H1 (cell line): ENCODE data around the gene NPR2. TPM values are rescaled to one million over a fixed set of nuclear protein-coding genes. Genes with fewer than 3 reads are reported as not detected.

Experiments
- CTCF ChIA-PET: fragments of 300-600 bp; sonication (Branson Sonifier 250); formaldehyde crosslinking; loops from one replicate; lab custom pipeline; 2021; ENCODE audit not compliant: partially characterized antibody; lab: Charles Lee
- POLR2A ChIA-PET: fragments of 300-600 bp; sonication (Branson Sonifier 250); formaldehyde crosslinking; loops from one replicate; lab custom pipeline; 2021; ENCODE audit warnings: inconsistent platforms; ENCODE audit not compliant: partially characterized antibody; lab: Charles Lee
- DNase-seq, 2 experiments: peaks; one replicate each; pipeline versions ENCODE4 v3.0.0 to v3.0.0-alpha.2; 2010 to 2022; ENCODE audit warnings: low spot score in 2 of 2, low read depth in 1 of 2, mixed read lengths in 1 of 2
- FAIRE-seq: peaks from 2 replicates; lab custom pipeline; 2011; peaks lifted over from hg19 to GRCh38; lab: Jason Lieb, UNC
- H2AFZ ChIP-seq: 2 replicates; pipeline ENCODE4 v1.8.1; 2012; ENCODE audit warnings: low read length, inconsistent platforms
- H2AK5ac ChIP-seq: 2 replicates; pipeline ENCODE4 v1.6.1; 2013; ENCODE audit warnings: low read depth, low read length
- H2BK120ac ChIP-seq: replicated peaks from 2 replicates; pipeline ENCODE3; 2013; ENCODE audit warnings: low read depth, low read length, inconsistent platforms
- H2BK12ac ChIP-seq: 2 replicates; pipeline ENCODE4 v1.6.1; 2013; ENCODE audit warnings: low read depth, low read length
- H2BK15ac ChIP-seq: 2 replicates; pipeline ENCODE4 v1.6.1; 2013; ENCODE audit warnings: low read length
- H2BK20ac ChIP-seq: 2 replicates; pipeline ENCODE4 v1.6.1; 2013; ENCODE audit warnings: low read length
- H2BK5ac ChIP-seq: 2 replicates; pipeline ENCODE4 v1.6.1; 2013; ENCODE audit warnings: low read depth, low read length
- H3K14ac ChIP-seq: 2 replicates; pipeline ENCODE4 v1.6.1; 2013; ENCODE audit warnings: inconsistent platforms; ENCODE audit not compliant: insufficient read length
- H3K18ac ChIP-seq: 2 replicates; pipeline ENCODE4 v1.6.1; 2013; ENCODE audit warnings: low read length; ENCODE audit errors: extremely low read depth
- H3K23ac ChIP-seq: 2 replicates; pipeline ENCODE4 v1.6.1; 2013; ENCODE audit warnings: inconsistent platforms; ENCODE audit not compliant: insufficient read length
- H3K23me2 ChIP-seq: 2 replicates; pipeline ENCODE4 v1.6.1; 2013; ENCODE audit warnings: low read depth, low read length
- H3K27ac ChIP-seq: 2 replicates; pipeline ENCODE4 v1.6.1; 2011; ENCODE audit warnings: low read depth, low read length, inconsistent platforms
- H3K27me3 ChIP-seq, 4 experiments: replicated peaks in 1 of 4; 1 replicate in 1 of 4; 2 replicates in 3 of 4; pipeline versions ENCODE4 v1.6.1 to v1.8.1; 2011 to 2013; ENCODE audit warnings: low read length in 3 of 4, mild to moderate bottlenecking in 3 of 4, inconsistent platforms in 2 of 4, mixed read lengths in 2 of 4, moderate library complexity in 1 of 4; ENCODE audit not compliant: control insufficient read depth in 3 of 4, insufficient read depth in 3 of 4; ENCODE audit errors: extremely low read depth in 1 of 4
- H3K36me3 ChIP-seq, 4 experiments: 2 replicates each; pipeline versions ENCODE4 v1.6.1 to v1.8.1; 2011 to 2013; ENCODE audit warnings: mild to moderate bottlenecking in 4 of 4, low read length in 3 of 4, moderate library complexity in 2 of 4, control low read depth in 1 of 4, inconsistent platforms in 1 of 4; ENCODE audit not compliant: insufficient read depth in 4 of 4, control insufficient read depth in 2 of 4
- H3K4ac ChIP-seq: replicated peaks from 2 replicates; pipeline ENCODE3; 2013; ENCODE audit warnings: low read length, low read depth, mixed read lengths, inconsistent platforms; ENCODE audit not compliant: insufficient read length
- H3K4me1 ChIP-seq, 4 experiments: replicated peaks in 1 of 4; 1 replicate in 1 of 4; 2 replicates in 3 of 4; pipeline versions ENCODE4 v1.6.1 to v1.8.1; 2011 to 2013; ENCODE audit warnings: low read length in 3 of 4, inconsistent platforms in 2 of 4, mixed read lengths in 1 of 4; ENCODE audit not compliant: insufficient read depth in 4 of 4, control insufficient read depth in 3 of 4
- H3K4me2 ChIP-seq, 2 experiments: 2 replicates each; pipeline versions ENCODE4 v1.6.1 to v1.8.1; 2011 to 2013; ENCODE audit warnings: low read depth in 2 of 2, low read length in 2 of 2, control low read depth in 1 of 2, inconsistent platforms in 1 of 2, mild to moderate bottlenecking in 1 of 2; ENCODE audit not compliant: insufficient read depth in 1 of 2
- H3K4me3 ChIP-seq, 4 experiments: fragments of 200-600, 300-600 bp in 1 of 4; sonication (generic), shearing (Covaris generic), sonication (Bioruptor Twin) in 1 of 4; 2 replicates each; pipeline versions ENCODE4 v1.5.1 to v1.8.1; 2011 to 2016; ENCODE audit warnings: low read length in 4 of 4, low read depth in 3 of 4, control low read depth in 2 of 4, inconsistent platforms in 2 of 4, mild to moderate bottlenecking in 2 of 4, mixed read lengths in 1 of 4, moderate library complexity in 1 of 4; ENCODE audit not compliant: insufficient read depth in 2 of 4; ENCODE audit errors: extremely low read depth in 1 of 4
- H3K56ac ChIP-seq: replicated peaks from 2 replicates; pipeline ENCODE3; 2013; ENCODE audit warnings: low read depth, mild to moderate bottlenecking, mixed read lengths, low read length, inconsistent platforms; ENCODE audit not compliant: insufficient read length
- H3K79me1 ChIP-seq: 2 replicates; pipeline ENCODE4 v1.6.1; 2013; ENCODE audit warnings: low read depth, low read length, control low read depth
- H3K79me2 ChIP-seq, 2 experiments: 2 replicates each; pipeline versions ENCODE4 v1.6.1 to v1.8.1; 2012 to 2013; ENCODE audit warnings: low read length in 2 of 2, mild to moderate bottlenecking in 2 of 2, inconsistent platforms in 1 of 2; ENCODE audit not compliant: insufficient read depth in 2 of 2, control insufficient read depth in 1 of 2
- H3K9ac ChIP-seq, 4 experiments: replicated peaks in 1 of 4; 1 replicate in 1 of 4; 2 replicates in 3 of 4; pipeline versions ENCODE4 v1.6.1 to v1.8.1; 2011 to 2013; ENCODE audit warnings: low read depth in 3 of 4, low read length in 3 of 4, control low read depth in 2 of 4, mild to moderate bottlenecking in 2 of 4, moderate library complexity in 2 of 4, inconsistent platforms in 1 of 4; ENCODE audit errors: extremely low read depth in 1 of 4
- H3K9me3 ChIP-seq, 2 experiments: 2 replicates each; pipeline versions ENCODE4 v1.6.1 to v1.8.1; 2012 to 2013; ENCODE audit warnings: mild to moderate bottlenecking in 2 of 2, moderate library complexity in 2 of 2, control low read depth in 1 of 2, inconsistent platforms in 1 of 2, low read depth in 1 of 2, low read length in 1 of 2, mixed read lengths in 1 of 2; ENCODE audit not compliant: insufficient read depth in 2 of 2
- H4K20me1 ChIP-seq, 2 experiments: replicated peaks in 1 of 2; 2 replicates each; pipeline versions ENCODE3 to v1.8.1; 2011 to 2013; ENCODE audit warnings: inconsistent platforms in 2 of 2, low read length in 2 of 2, mild to moderate bottlenecking in 1 of 2; ENCODE audit not compliant: insufficient read depth in 2 of 2, control insufficient read depth in 1 of 2
- H4K5ac ChIP-seq: 2 replicates; pipeline ENCODE4 v1.6.1; 2013; ENCODE audit warnings: low read length, low read depth, mixed read lengths, inconsistent platforms; ENCODE audit not compliant: insufficient read length
- H4K8ac ChIP-seq: 2 replicates; pipeline ENCODE4 v1.8.0; 2013; ENCODE audit warnings: mild to moderate bottlenecking, moderate library complexity, low read length, inconsistent platforms; ENCODE audit not compliant: insufficient read depth; ENCODE audit errors: extremely low read depth
- H4K91ac ChIP-seq: replicated peaks from 2 replicates; pipeline ENCODE3; 2013; ENCODE audit warnings: low read length, mixed read lengths, inconsistent platforms; ENCODE audit not compliant: insufficient read length
- CBX8 ChIP-seq: fragments of 300-800, 300-1000 bp; sonication (generic); IDR thresholded peaks from 2 replicates; pipeline ENCODE4 v1.7.1; 2016; ENCODE audit warnings: low read depth, low read length, borderline replicate concordance
- CREB1 ChIP-seq: IDR thresholded peaks from 2 replicates; pipeline ENCODE4 v1.6.1; 2012; ENCODE audit warnings: inconsistent platforms
- HDAC2 ChIP-seq, 2 experiments: fragments of 300-600 bp in 1 of 2; sonication (generic) in 1 of 2; IDR thresholded peaks; 2 replicates each; pipeline ENCODE4 v1.6.1; 2011 to 2012; ENCODE audit warnings: low read depth in 2 of 2, low read length in 2 of 2, mild to moderate bottlenecking in 2 of 2, moderate library complexity in 2 of 2, borderline replicate concordance in 1 of 2, inconsistent platforms in 1 of 2
- HDAC6 ChIP-seq: IDR thresholded peaks from one replicate; pipeline ENCODE4 v1.7.1; 2012; ENCODE audit warnings: low read depth, mild to moderate bottlenecking, inconsistent platforms, low read length, moderate library complexity
- KDM1A ChIP-seq: fragments of 200-600, 300-600 bp; sonication (generic); IDR thresholded peaks from 2 replicates; pipeline ENCODE4 v1.7.1; 2016; ENCODE audit warnings: mild to moderate bottlenecking, low read length, borderline replicate concordance
- NRF1 ChIP-seq: IDR thresholded peaks from 2 replicates; pipeline ENCODE4 v1.6.1; 2011; ENCODE audit warnings: mild to moderate bottlenecking, low read depth, low read length, improper control_type of control experiment
- POLR2AphosphoS5 ChIP-seq: IDR thresholded peaks from 2 replicates; pipeline ENCODE4 v1.6.1; 2011; ENCODE audit warnings: low read depth, low read length
- POU5F1 ChIP-seq: IDR thresholded peaks from 2 replicates; pipeline ENCODE4 v1.6.1; 2011; ENCODE audit warnings: low read depth, mild to moderate bottlenecking, low read length, moderate library complexity
- SAP30 ChIP-seq: fragments of 300-600 bp; sonication (generic); IDR thresholded peaks from 2 replicates; pipeline ENCODE4 v1.7.1; 2012; ENCODE audit warnings: low read length, moderate library complexity, mild to moderate bottlenecking, inconsistent platforms; ENCODE audit not compliant: insufficient read depth, insufficient replicate concordance
- YY1 ChIP-seq: IDR thresholded peaks from 2 replicates; pipeline ENCODE4 v1.6.1; 2011; ENCODE audit warnings: low read depth, mild to moderate bottlenecking, low read length
- polyA plus RNA-seq, 7 experiments: library from polyadenylated mRNA; depleted of rRNA in 3 of 7; stranded (reverse) in 5 of 7; unstranded in 2 of 7; fragments of >200 nt in 5 of 7; fragments of 200-250 nt in 2 of 7; gene quantifications; 1 replicate in 5 of 7; 2 replicates in 1 of 7; 4 replicates in 1 of 7; pipeline versions ENCODE4 v1.2.1 to v1.2.3, GENCODE V29; 2011 to 2013; ENCODE audit warnings: missing spikeins in 2 of 7, mixed read lengths in 2 of 7
- total RNA-seq: library from RNA; stranded (reverse); fragmentation: NEBNext Ultra II Directional; extraction: Animal tissue kit (Norgen Biotek cat#: 25700); gene quantifications from 2 replicates; pipeline ENCODE4 v1.2.1, GENCODE V29; 2021
- TF ChIP-seq, protein P1 (sequence below), 3 experiments: IDR thresholded peaks; 1 replicate in 2 of 3; 2 replicates in 1 of 3; pipeline versions ENCODE4 v1.5.1 to v1.6.1; 2011; ENCODE audit warnings: low read length in 3 of 3, mild to moderate bottlenecking in 3 of 3, inconsistent platforms in 2 of 3, low read depth in 1 of 3, moderate library complexity in 1 of 3; ENCODE audit not compliant: insufficient read depth in 1 of 3; ENCODE audit errors: control extremely low read depth in 1 of 3

NPR2 gene
- total and polyA plus RNA-seq, 2 of the 8 experiments (the other 6 are each of a cell fraction or from before 2014, with no cell fraction given): 11.0 to 17.0 TPM

DNA sequence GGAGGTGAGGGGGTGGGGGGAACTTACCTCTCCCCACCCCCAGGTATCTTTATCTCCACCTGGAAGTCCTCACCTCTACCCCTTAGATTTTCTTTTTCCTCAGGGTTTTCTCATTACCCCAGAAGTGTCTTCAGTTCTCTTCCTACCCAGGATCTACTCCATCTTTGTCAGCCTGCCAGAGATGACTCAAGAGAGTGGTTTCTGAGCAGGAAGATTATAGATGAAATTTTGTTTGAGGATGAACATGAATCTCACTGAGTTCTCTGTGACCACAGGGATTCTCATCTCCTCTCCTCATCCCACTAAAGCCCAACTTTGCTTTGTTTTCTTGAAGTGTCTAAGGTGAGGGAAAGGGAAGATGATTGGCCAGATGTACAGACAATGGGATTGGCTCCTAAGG lies 28.7 kb downstream of the NPR2 start:
- Histone ChIP-seq H2BK15ac (no peak overlapping the region), H2BK5ac (no peak overlapping the region), H3K36me3 (no peaks in the 10 kb centered on the region), H3K14ac (no peak overlapping the region), H3K23me2 (no peaks in the 10 kb centered on the region; the same call in 1 of the 2 replicates), H3K79me2 (no peaks in the 10 kb centered on the region), H3K23ac (no peak overlapping the region), H3K27ac (no peak overlapping the region), H3K4me3 (no peak overlapping the region), H3K27me3 (no peaks in the 10 kb centered on the region), H3K9ac (no peak overlapping the region), H2AK5ac (no peak overlapping the region), H4K8ac (no peak overlapping the region), H4K20me1 (no peaks in the 10 kb centered on the region), H3K9me3 (no peaks in the 10 kb centered on the region), H3K18ac (no peak overlapping the region), H3K4me1 (peaks cover 0 to 8% (median 3%) of the 10 kb centered on the region in 4 experiments; a peak in 1 of 7 replicates), H4K91ac (no peak overlapping the region), H3K79me1 (no peaks in the 10 kb centered on the region), H2BK120ac (no peak overlapping the region), H2BK20ac (no peak overlapping the region; the same call in 1 of the 2 replicates), H2AFZ (no peak overlapping the region), H4K5ac (no peak overlapping the region), H3K56ac (no peak overlapping the region), H2BK12ac (no peak overlapping the region), H3K4ac (no peak overlapping the region), H3K4me2 (no peak overlapping the region)
- CTCF ChIA-PET: interaction anchor here (0.6 to 9.9 kb wide), 3 partner anchors 13 to 62 kb away, joined by 3 to 172 read pairs (median 8); no protein-coding TSS in a partner anchor
- POLR2A ChIA-PET: interaction anchor here (1.1 kb wide), 1 partner anchor 14 kb away, joined by 3 read pairs; no protein-coding TSS in a partner anchor
- no peak for DNase-seq
- FAIRE-seq: no peak
- TF ChIP-seq HDAC2 (IDR thresholded peaks at IDR 0.05; ENCODE audit: borderline replicate concordance in 1 of 2, low read depth in 2 of 2, low read length in 2 of 2) (no peak), NRF1 (no peak), HDAC6 (no peak), CBX8 (no peak), KDM1A (no peak), POLR2AphosphoS5 (no peak), CREB1 (no peak), POU5F1 (no peak), SAP30 (no peak), YY1 (no peak)
- TF ChIP-seq, protein P1, sequence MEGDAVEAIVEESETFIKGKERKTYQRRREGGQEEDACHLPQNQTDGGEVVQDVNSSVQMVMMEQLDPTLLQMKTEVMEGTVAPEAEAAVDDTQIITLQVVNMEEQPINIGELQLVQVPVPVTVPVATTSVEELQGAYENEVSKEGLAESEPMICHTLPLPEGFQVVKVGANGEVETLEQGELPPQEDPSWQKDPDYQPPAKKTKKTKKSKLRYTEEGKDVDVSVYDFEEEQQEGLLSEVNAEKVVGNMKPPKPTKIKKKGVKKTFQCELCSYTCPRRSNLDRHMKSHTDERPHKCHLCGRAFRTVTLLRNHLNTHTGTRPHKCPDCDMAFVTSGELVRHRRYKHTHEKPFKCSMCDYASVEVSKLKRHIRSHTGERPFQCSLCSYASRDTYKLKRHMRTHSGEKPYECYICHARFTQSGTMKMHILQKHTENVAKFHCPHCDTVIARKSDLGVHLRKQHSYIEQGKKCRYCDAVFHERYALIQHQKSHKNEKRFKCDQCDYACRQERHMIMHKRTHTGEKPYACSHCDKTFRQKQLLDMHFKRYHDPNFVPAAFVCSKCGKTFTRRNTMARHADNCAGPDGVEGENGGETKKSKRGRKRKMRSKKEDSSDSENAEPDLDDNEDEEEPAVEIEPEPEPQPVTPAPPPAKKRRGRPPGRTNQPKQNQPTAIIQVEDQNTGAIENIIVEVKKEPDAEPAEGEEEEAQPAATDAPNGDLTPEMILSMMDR (IDR thresholded peaks at IDR 0.05; ENCODE audit: control extremely low read depth in 1 of 3, insufficient read depth in 1 of 3, low read depth in 1 of 3, low read length in 3 of 3): no peak
